Adrenal gland (tissue), 12 donors: ENCODE measurements around the gene WDR6. TPM values are rescaled to one million over a fixed set of nuclear protein-coding genes. Genes with fewer than 3 reads are reported as not detected.

Experiments used
- DNase-seq, 7 donors: peaks; one replicate each; pipeline ENCODE4 v3.0.0-alpha.2; 2019 to 2020
- H3K27ac ChIP-seq, 5 donors: fragments of 200-600 bp; sonication (generic) in 4 of 5; 1 replicate in 3 of 5; 2 replicates in 2 of 5; pipeline versions ENCODE4 v1.5.1 to v1.8.0; 2016 to 2020; ENCODE audit warnings: mild to moderate bottlenecking in 1 of 5
- H3K27me3 ChIP-seq: fragments of 200-600 bp; 2 replicates; pipeline ENCODE4 v1.8.0; 2021
- H3K36me3 ChIP-seq, 2 donors: fragments of 200-600 bp; replicated peaks in 1 of 2; 1 replicate in 1 of 2; 2 replicates in 1 of 2; pipeline versions ENCODE4 v1.5.1 to v1.8.0; 2018 to 2022
- H3K4me1 ChIP-seq, 2 donors: fragments of 200-600 bp; replicated peaks in 1 of 2; 1 replicate in 1 of 2; 2 replicates in 1 of 2; pipeline versions ENCODE4 v1.5.1 to v1.8.0; 2018 to 2021
- H3K4me3 ChIP-seq, 4 donors: fragments of 200-600 bp; sonication (generic) in 3 of 4; one replicate each; pipeline ENCODE4 v1.5.1; 2016 to 2018
- H3K9me3 ChIP-seq, 3 donors: fragments of 200-600 bp; sonication (generic) in 1 of 3; replicated peaks in 1 of 3; 1 replicate in 2 of 3; 2 replicates in 1 of 3; pipeline versions ENCODE4 v1.5.1 to v1.8.0; 2016 to 2021
- CTCF ChIP-seq, 6 experiments: fragments of 450-650 bp in 4 of 6; fragments of 200-600 bp in 2 of 6; sonication (generic) in 1 of 6; IDR thresholded peaks; 1 replicate in 5 of 6; 2 replicates in 1 of 6; pipeline versions ENCODE4 v1.5.1 to v1.8.0; 2016 to 2021; ENCODE audit warnings: antibody characterized with exemption in 6 of 6, mild to moderate bottlenecking in 2 of 6, moderate library complexity in 1 of 6
- POLR2A ChIP-seq, 2 donors: fragments of 450-650 bp; IDR thresholded peaks; one replicate each; pipeline ENCODE4 v1.6.1; 2017; ENCODE audit warnings: antibody characterized with exemption in 2 of 2, mild to moderate bottlenecking in 2 of 2, moderate library complexity in 1 of 2
- WGBS, 4 donors: extraction: QIAGEN DNeasy Blood & Tissue Kit in 2 of 4; methylation state at CpG; one replicate each; pipeline versions ENCODE4 v1.1.5 to v1.1.7; 2013 to 2017; 5-methylcytosine and 5-hydroxymethylcytosine counted together
- intact Hi-C, 2 donors: fragments of 100-400 bp; cut with DNase I; formaldehyde crosslinking; loops; one replicate each; pipeline versions ENCODE4 v1.14.1 to v1.15.0; 2022 to 2023
- polyA plus RNA-seq, 3 donors: library from polyadenylated mRNA; stranded (reverse); fragments of 200-250 nt in 2 of 3; fragments of 350-450 nt in 1 of 3; fragmentation: Illumina TruSeq in 1 of 3; extraction: RNeasy Lipid Tissue Mini Kit (QIAGEN cat#74804) in 1 of 3; gene quantifications; one replicate each; pipeline ENCODE4 v1.2.3, GENCODE V29; 2013 to 2014
- total RNA-seq, 9 donors: library from RNA; depleted of rRNA in 4 of 9; stranded (reverse); fragments of >200 nt in 4 of 9; fragments of 120-200 nt in 1 of 9; fragmentation: NEBNext Ultra II Directional in 1 of 9; extraction: Animal tissue kit (Norgen Biotek cat#: 25700) in 1 of 9; gene quantifications; one replicate each; pipeline versions ENCODE4 v1.1.0 to v1.2.4, GENCODE V29; 2013 to 2023
- donor health status: healthy with polysubstance abuse.
- donor health status: Bipolar disorder and iron deficiency.
- donor health status: DM: yes; HTN: yes; CAD: no.
- donor health status: DM: no; HTN: no; CAD: no.
- donor health status: DM: no; HTN: no; CAD: no.
- donor health status: DM: yes; HTN: yes; CAD: no.

The WDR6 gene
- total and polyA plus RNA-seq, 12 donors = 86.0 to 699 (median 177) TPM

GRCh38 chr3:49016414-49017228, 9.4 kb downstream of the WDR6 start:
- intact Hi-C loops = no loop called here
- no peak for DNase-seq
- Histone ChIP-seq H3K4me1 (peaks cover 25 to 48% of the 10 kb centered on the region in 2 donors), H3K27me3 (no peaks in the 10 kb centered on the region), H3K4me3 (no peak overlapping the region), H3K9me3 (no peaks in the 10 kb centered on the region), H3K27ac (peak overlapping the region in 1 of 5 donors; percentile 73), H3K36me3 (peaks cover 0 to 42% of the 10 kb centered on the region in 2 donors)
- TF ChIP-seq CTCF (IDR thresholded peaks at IDR 0.05) = no peak
- no peak for TF ChIP-seq POLR2A (IDR thresholded peaks at IDR 0.05)
- 80 to 86% (median 84%) methylated on average over 4 to 6 of the region's 6 CpGs for WGBS, 4 donors

- Histone ChIP-seq H3K36me3 (peaks cover 0 to 34% of the 10 kb centered on the region in 2 donors), H3K9me3 (no peaks in the 10 kb centered on the region), H3K27ac (peak overlapping the region in 4 of 5 donors; percentile 57 to 79 (median 68)), H3K4me1 (peaks cover 20 to 40% of the 10 kb centered on the region in 2 donors), H3K27me3 (no peaks in the 10 kb centered on the region), H3K4me3 (peak overlapping the region in 3 of 4 donors; percentile 60 to 93 (median 68))
- no peak for TF ChIP-seq POLR2A (IDR thresholded peaks at IDR 0.05)
- TF ChIP-seq CTCF (IDR thresholded peaks at IDR 0.05) = no peak
- intact Hi-C loops = no loop called here
- 6 to 61% (median 10%) methylated on average over 2 to 23 of the region's 23 CpGs for WGBS, 4 donors
- peak in 4 of 7 donors; percentile 23 to 67 (median 52) for DNase-seq
Observed at GRCh38 chr3:49017229-49017970, 10.2 kb downstream of the WDR6 start.

GRCh38 chr3:49017971-49018706, 10.9 kb downstream of the WDR6 start, which contains the start of gene DALRD3:
TSS of gene DALRD3 (minus strand) at chr3:49018580. CDS start at chr3:49018564, 16 bp downstream.
- H3K27me3 ChIP-seq = no peaks in the 10 kb centered on the region
- TF ChIP-seq CTCF (IDR thresholded peaks at IDR 0.05) (no peak), POLR2A (IDR thresholded peaks at IDR 0.05) (peak; percentile 14 to 56)
- intact Hi-C loops = no loop called here
- H3K4me1 ChIP-seq = peaks cover 22 to 40% of the 10 kb centered on the region in 2 donors
- H3K27ac ChIP-seq = peak within 1 kb of the TSS; percentile 7 to 79 (median 63)
- peak; percentile 58 to 80 (median 71) for DNase-seq
- peaks cover 0 to 31% of the 10 kb centered on the region in 2 donors for H3K36me3 ChIP-seq
- peak within 1 kb of the TSS; percentile 17 to 93 (median 64) for H3K4me3 ChIP-seq
- H3K9me3 ChIP-seq = no peaks in the 10 kb centered on the region
- WGBS, 4 donors = 0 to 1% (median 0%) methylated on average over 32 to 85 of the region's 85 CpGs

- Histone ChIP-seq H3K27ac (peak overlapping the region; percentile 7 to 79 (median 63)), H3K27me3 (no peaks in the 10 kb centered on the region), H3K36me3 (peaks cover 0 to 36% of the 10 kb centered on the region in 2 donors), H3K4me3 (peak overlapping the region; percentile 17 to 93 (median 64)), H3K9me3 (no peaks in the 10 kb centered on the region), H3K4me1 (peaks cover 22 to 44% of the 10 kb centered on the region in 2 donors)
- DNase-seq = no peak
- 2 to 4% (median 3%) methylated on average over 12 to 18 of the region's 18 CpGs for WGBS, 4 donors
- intact Hi-C loops = no loop called here
- no peak for TF ChIP-seq CTCF (IDR thresholded peaks at IDR 0.05)
- no peak for TF ChIP-seq POLR2A (IDR thresholded peaks at IDR 0.05)
Observed at GRCh38 chr3:49018707-49019006, 11.5 kb downstream of the WDR6 start.
